GM19328 (cell line): Measurements from ENCODE around the gene TEKT1.

Experiments
- ATAC-seq: cut with Tn5 transposase; IDR thresholded peaks from one replicate; pipeline ENCODE4 v1.9.1; 2021; ENCODE audit warnings: mild to moderate bottlenecking, moderate library complexity; ENCODE audit not compliant: unreplicated experiment

The TEKT1 gene

GRCh38 chr17:6772016-6772415, 59.5 kb downstream of the TEKT1 start:
- ATAC-seq = no peak

- no peak for ATAC-seq
These were observed 63.1 kb downstream of the TEKT1 start for GRCh38 chr17:6768447-6768846.

- no peak for ATAC-seq
These were observed 69.8 kb downstream of the TEKT1 start for GRCh38 chr17:6761779-6762178.

GRCh38 chr17:6757747-6758146, 73.8 kb downstream of the TEKT1 start:
- no peak for ATAC-seq

- no peak for ATAC-seq
These were observed 75.0 kb downstream of the TEKT1 start for GRCh38 chr17:6756425-6757031.

GRCh38 chr17:6755731-6756184, 75.8 kb downstream of the TEKT1 start, which contains the start of gene XAF1:
Gene XAF1 (plus strand): TSS chr17:6756046. CDS start chr17:6756079, 33 bp downstream.
- ATAC-seq = no peak

GRCh38 chr17:6755281-6755680, 76.2 kb downstream of the TEKT1 start:
- ATAC-seq = no peak

- no peak for ATAC-seq
These were observed 78.0 kb downstream of the TEKT1 start for GRCh38 chr17:6753546-6753945.

GRCh38 chr17:6753006-6753445, 78.5 kb downstream of the TEKT1 start:
- no peak for ATAC-seq

- no peak for ATAC-seq
These were observed 79.2 kb downstream of the TEKT1 start for GRCh38 chr17:6752068-6752909.

- no peak for ATAC-seq
These were observed 82.0 kb downstream of the TEKT1 start for GRCh38 chr17:6749519-6749918.

GRCh38 chr17:6748617-6749016, 82.9 kb downstream of the TEKT1 start:
- no peak for ATAC-seq
